ENCODE results near the gene CHRNA5.

- TF ChIP-seq CTCF (IDR thresholded peaks at IDR 0.05) (no peak), POLR2A (IDR thresholded peaks at IDR 0.05) (no peak)
These were observed 60.4 kb downstream of the CHRNA5 start for GRCh38 chr15:78625606-78626280.
